Measurements from ENCODE around the gene MYO1E. TPM values are rescaled to one million over a fixed set of nuclear protein-coding genes. Genes with fewer than 3 reads are reported as not detected.
A peak's percentile ranks its signal among the peaks of the same experiment; 100 is the strongest.

The MYO1E gene
- polyA plus RNA-seq, 4 donors = 32.3 to 164 (median 104) TPM

DNA sequence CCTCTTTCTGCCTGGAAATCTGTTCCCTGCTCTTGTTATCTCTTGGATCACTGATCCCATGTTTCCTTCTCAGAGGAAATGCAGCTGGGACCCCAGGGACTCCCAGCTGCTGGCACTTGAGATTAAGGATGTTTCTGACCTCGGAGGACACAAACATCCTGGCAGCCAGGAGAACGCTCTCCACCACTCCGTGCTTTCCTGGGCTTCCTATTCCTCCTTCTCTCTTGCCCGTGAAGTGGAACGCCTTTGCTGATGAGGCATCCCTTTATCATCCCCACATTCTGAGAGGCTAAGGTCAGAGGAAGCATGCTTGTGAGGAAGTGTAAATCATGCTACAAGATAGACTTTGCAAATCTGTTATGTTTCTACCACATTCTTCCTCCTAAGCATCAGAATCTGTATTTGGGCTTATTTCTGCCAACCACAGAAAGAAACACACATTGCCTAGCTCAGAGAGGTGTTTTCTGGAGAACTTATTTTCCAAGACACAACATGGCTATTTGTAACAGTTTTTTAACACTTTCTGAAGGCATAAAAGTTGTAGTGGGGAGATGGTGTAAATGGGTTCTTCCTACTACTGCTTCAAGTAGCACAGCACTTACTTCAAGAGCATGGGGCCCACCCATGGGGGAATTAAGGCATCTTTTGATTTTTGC is 191.6 kb downstream of the MYO1E start:
- 67 to 97% (median 84%) methylated on average over 5 of the region's 5 CpGs for WGBS, 3 donors
- peaks cover 2 to 51% (median 14%) of the 10 kb centered on the region in 3 donors for H3K36me3 ChIP-seq (ENCODE audit: control insufficient read depth in 3 of 3, insufficient read depth in 2 of 3, low read depth in 1 of 3, low read length in 3 of 3)
- H3K4me3 ChIP-seq (ENCODE audit: low read depth in 1 of 3, low read length in 3 of 3) = no peak overlapping the region
- DNase-seq = no peak
- H3K27ac ChIP-seq (ENCODE audit: low read depth in 1 of 3, low read length in 2 of 3) = no peak overlapping the region
- H3K27me3 ChIP-seq (ENCODE audit: control insufficient read depth in 3 of 3, insufficient read depth in 3 of 3, low read length in 3 of 3) = no peaks in the 10 kb centered on the region
- H3K9me3 ChIP-seq (ENCODE audit: control insufficient read depth in 2 of 2, insufficient read depth in 1 of 2, low read depth in 1 of 2, low read length in 1 of 2) = peaks cover 0 to 17% of the 10 kb centered on the region in 2 donors
- H3K4me1 ChIP-seq (ENCODE audit: control insufficient read depth in 3 of 3, insufficient read depth in 2 of 3, low read depth in 1 of 3, low read length in 2 of 3) = no peaks in the 10 kb centered on the region
- FAIRE-seq = no peak

GRCh38 chr15:59179717-59180116 is 193.0 kb downstream of the MYO1E start:
- no peaks in the 10 kb centered on the region for H3K27me3 ChIP-seq (ENCODE audit: control insufficient read depth in 3 of 3, insufficient read depth in 3 of 3, low read length in 3 of 3)
- peaks cover 0 to 8% (median 0%) of the 10 kb centered on the region in 3 donors for H3K4me1 ChIP-seq (ENCODE audit: control insufficient read depth in 3 of 3, insufficient read depth in 2 of 3, low read depth in 1 of 3, low read length in 2 of 3)
- H3K4me3 ChIP-seq (ENCODE audit: low read depth in 1 of 3, low read length in 3 of 3) = no peak overlapping the region
- no peak for FAIRE-seq
- no peak overlapping the region for H3K27ac ChIP-seq (ENCODE audit: low read depth in 1 of 3, low read length in 2 of 3)
- WGBS, 3 donors = 82 to 87% (median 84%) methylated on average over 5 of the region's 5 CpGs
- H3K36me3 ChIP-seq (ENCODE audit: control insufficient read depth in 3 of 3, insufficient read depth in 2 of 3, low read depth in 1 of 3, low read length in 3 of 3) = peaks cover 2 to 47% (median 11%) of the 10 kb centered on the region in 3 donors
- no peak for DNase-seq
- peaks cover 0 to 17% of the 10 kb centered on the region in 2 donors for H3K9me3 ChIP-seq (ENCODE audit: control insufficient read depth in 2 of 2, insufficient read depth in 1 of 2, low read depth in 1 of 2, low read length in 1 of 2)

DNA sequence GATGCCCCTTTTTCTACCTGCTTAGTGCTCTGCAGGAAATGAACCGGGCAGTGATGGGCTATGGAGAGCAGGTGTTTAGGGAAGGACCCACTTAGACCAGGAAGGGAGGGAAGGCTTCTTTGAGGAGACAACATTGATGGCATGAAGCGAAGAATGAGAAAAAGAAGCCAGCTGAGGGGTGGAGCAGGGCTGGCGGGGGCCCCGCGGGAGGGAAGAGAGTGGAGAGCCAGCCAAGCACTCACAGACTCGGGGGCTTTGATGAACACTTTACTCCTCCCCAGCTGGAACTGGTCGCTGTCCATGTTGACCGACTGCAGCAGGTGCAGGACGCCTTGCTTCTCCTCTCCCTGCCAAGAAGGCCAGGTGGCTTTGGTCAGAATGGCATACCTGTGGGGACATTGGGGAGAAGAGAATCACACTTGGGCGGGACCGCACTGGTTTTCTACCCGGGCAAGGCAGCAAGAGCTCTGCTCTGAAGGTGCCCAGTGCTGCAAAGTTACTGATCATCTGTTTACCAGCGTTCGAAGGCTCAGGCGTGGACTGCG is 194.4 kb downstream of the MYO1E start:
- H3K4me3 ChIP-seq (ENCODE audit: low read depth in 1 of 3, low read length in 3 of 3) = no peak overlapping the region
- peaks cover 0 to 13% of the 10 kb centered on the region in 2 donors for H3K9me3 ChIP-seq (ENCODE audit: control insufficient read depth in 2 of 2, insufficient read depth in 1 of 2, low read depth in 1 of 2, low read length in 1 of 2)
- H3K4me1 ChIP-seq (ENCODE audit: control insufficient read depth in 3 of 3, insufficient read depth in 2 of 3, low read depth in 1 of 3, low read length in 2 of 3) = peaks cover 0 to 12% (median 0%) of the 10 kb centered on the region in 3 donors
- 88 to 92% (median 88%) methylated on average over 16 of the region's 16 CpGs for WGBS, 3 donors
- H3K36me3 ChIP-seq (ENCODE audit: control insufficient read depth in 3 of 3, insufficient read depth in 2 of 3, low read depth in 1 of 3, low read length in 3 of 3) = peaks cover 5 to 47% (median 12%) of the 10 kb centered on the region in 3 donors
- no peaks in the 10 kb centered on the region for H3K27me3 ChIP-seq (ENCODE audit: control insufficient read depth in 3 of 3, insufficient read depth in 3 of 3, low read length in 3 of 3)
- DNase-seq (no peak), FAIRE-seq (no peak)
- H3K27ac ChIP-seq (ENCODE audit: low read depth in 1 of 3, low read length in 2 of 3) = no peak overlapping the region

GRCh38 chr15:59177317-59177660 is 195.4 kb downstream of the MYO1E start:
- Histone ChIP-seq H3K4me1 (ENCODE audit: control insufficient read depth in 3 of 3, insufficient read depth in 2 of 3, low read depth in 1 of 3, low read length in 2 of 3) (peaks cover 0 to 12% (median 0%) of the 10 kb centered on the region in 3 donors), H3K27me3 (ENCODE audit: control insufficient read depth in 3 of 3, insufficient read depth in 3 of 3, low read length in 3 of 3) (no peaks in the 10 kb centered on the region), H3K9me3 (ENCODE audit: control insufficient read depth in 2 of 2, insufficient read depth in 1 of 2, low read depth in 1 of 2, low read length in 1 of 2) (peaks cover 0 to 7% of the 10 kb centered on the region in 2 donors), H3K4me3 (ENCODE audit: low read depth in 1 of 3, low read length in 3 of 3) (no peak overlapping the region), H3K36me3 (ENCODE audit: control insufficient read depth in 3 of 3, insufficient read depth in 2 of 3, low read depth in 1 of 3, low read length in 3 of 3) (peaks cover 5 to 45% (median 9%) of the 10 kb centered on the region in 3 donors), H3K27ac (ENCODE audit: low read depth in 1 of 3, low read length in 2 of 3) (no peak overlapping the region)
- 82 to 91% (median 86%) methylated on average over 4 of the region's 4 CpGs for WGBS, 3 donors
- FAIRE-seq = no peak
- no peak for DNase-seq

DNA sequence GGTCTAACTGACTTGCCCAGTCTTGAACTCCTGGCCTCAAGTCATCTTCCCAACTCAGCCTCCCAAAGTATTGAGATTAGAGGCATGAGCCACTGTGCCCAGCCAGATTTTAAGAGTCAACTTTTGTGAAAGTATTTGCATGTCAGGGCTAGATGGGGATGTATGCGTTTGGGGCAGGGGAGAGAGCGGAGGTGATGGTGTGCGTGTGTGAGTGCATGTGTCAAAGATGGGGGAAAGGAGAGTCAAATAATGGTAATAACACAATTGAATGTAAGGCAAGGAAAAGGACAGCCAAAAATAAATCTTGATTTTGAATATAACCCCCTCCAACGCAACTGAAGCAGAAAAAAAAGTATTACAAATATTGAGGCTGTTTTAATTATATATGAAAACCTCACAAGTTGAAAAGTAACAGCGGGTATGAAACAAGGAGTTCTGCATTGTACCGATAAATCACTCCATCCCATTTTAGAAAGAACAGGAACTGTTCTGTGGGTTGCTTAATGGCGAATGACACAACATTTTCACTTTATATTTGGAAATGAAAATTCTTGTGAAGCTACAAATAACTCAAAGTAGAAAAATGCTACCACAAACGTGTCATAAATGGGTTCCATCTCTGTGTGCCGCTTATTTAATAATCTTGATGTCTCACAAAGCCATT is 195.9 kb downstream of the MYO1E start:
- no peak for DNase-seq
- Histone ChIP-seq H3K27ac (ENCODE audit: low read depth in 1 of 3, low read length in 2 of 3) (peak overlapping the region in 1 of 3 donors; percentile 21), H3K4me3 (ENCODE audit: low read depth in 1 of 3, low read length in 3 of 3) (no peak overlapping the region), H3K4me1 (ENCODE audit: control insufficient read depth in 3 of 3, insufficient read depth in 2 of 3, low read depth in 1 of 3, low read length in 2 of 3) (peaks cover 0 to 12% (median 0%) of the 10 kb centered on the region in 3 donors), H3K27me3 (ENCODE audit: control insufficient read depth in 3 of 3, insufficient read depth in 3 of 3, low read length in 3 of 3) (no peaks in the 10 kb centered on the region), H3K36me3 (ENCODE audit: control insufficient read depth in 3 of 3, insufficient read depth in 2 of 3, low read depth in 1 of 3, low read length in 3 of 3) (peaks cover 5 to 47% (median 9%) of the 10 kb centered on the region in 3 donors), H3K9me3 (ENCODE audit: control insufficient read depth in 2 of 2, insufficient read depth in 1 of 2, low read depth in 1 of 2, low read length in 1 of 2) (peaks cover 0 to 2% of the 10 kb centered on the region in 2 donors)
- no peak for FAIRE-seq
- 82 to 91% (median 88%) methylated on average over 9 of the region's 9 CpGs for WGBS, 3 donors

GRCh38 chr15:59174835-59175831 is 197.5 kb downstream of the MYO1E start:
- FAIRE-seq = no peak
- DNase-seq = peak; percentile 83 to 86
- Histone ChIP-seq H3K4me3 (ENCODE audit: low read depth in 1 of 3, low read length in 3 of 3) (no peak overlapping the region), H3K27ac (ENCODE audit: low read depth in 1 of 3, low read length in 2 of 3) (peak overlapping the region in 2 of 3 donors; percentile 55), H3K9me3 (ENCODE audit: control insufficient read depth in 2 of 2, insufficient read depth in 1 of 2, low read depth in 1 of 2, low read length in 1 of 2) (no peaks in the 10 kb centered on the region), H3K27me3 (ENCODE audit: control insufficient read depth in 3 of 3, insufficient read depth in 3 of 3, low read length in 3 of 3) (no peaks in the 10 kb centered on the region), H3K4me1 (ENCODE audit: control insufficient read depth in 3 of 3, insufficient read depth in 2 of 3, low read depth in 1 of 3, low read length in 2 of 3) (peaks cover 0 to 12% (median 0%) of the 10 kb centered on the region in 3 donors), H3K36me3 (ENCODE audit: control insufficient read depth in 3 of 3, insufficient read depth in 2 of 3, low read depth in 1 of 3, low read length in 3 of 3) (peaks cover 5 to 56% (median 9%) of the 10 kb centered on the region in 3 donors)
- WGBS, 3 donors = 31 to 39% (median 31%) methylated on average over 10 of the region's 10 CpGs

DNA sequence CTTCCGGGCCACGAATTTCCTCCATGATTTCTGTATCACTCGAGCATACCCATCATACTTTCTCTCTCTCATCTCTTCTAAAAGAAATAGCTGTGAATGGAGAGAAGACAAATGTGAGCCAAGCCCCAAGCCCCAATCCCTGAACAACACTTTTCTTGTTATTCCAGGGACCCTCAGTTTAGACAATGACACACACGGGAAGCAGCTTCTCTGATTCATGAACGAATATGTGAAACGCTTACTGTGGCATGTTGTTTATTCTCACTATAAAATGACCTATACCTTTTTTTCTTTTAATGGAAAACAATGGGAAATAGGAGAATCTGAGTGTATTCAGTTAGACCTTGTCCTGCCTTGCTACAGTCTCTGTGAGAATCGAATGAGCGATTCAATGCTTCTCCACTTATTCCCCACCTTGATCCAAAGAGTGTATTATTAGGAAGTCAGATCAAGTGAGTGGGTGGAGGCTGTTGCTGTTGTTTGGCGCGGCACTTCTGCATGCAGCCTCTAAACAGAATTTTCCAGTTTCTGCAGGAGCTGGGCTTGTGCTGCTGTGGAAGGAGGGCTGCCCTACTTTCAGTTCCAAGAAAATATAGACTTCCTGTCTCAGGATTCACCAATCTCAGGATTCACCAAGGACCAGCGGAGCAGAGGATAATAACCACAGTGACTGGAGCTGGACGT is 198.4 kb downstream of the MYO1E start:
- Histone ChIP-seq H3K4me1 (ENCODE audit: control insufficient read depth in 3 of 3, insufficient read depth in 2 of 3, low read depth in 1 of 3, low read length in 2 of 3) (peaks cover 0 to 12% (median 0%) of the 10 kb centered on the region in 3 donors), H3K4me3 (ENCODE audit: low read depth in 1 of 3, low read length in 3 of 3) (no peak overlapping the region), H3K27me3 (ENCODE audit: control insufficient read depth in 3 of 3, insufficient read depth in 3 of 3, low read length in 3 of 3) (no peaks in the 10 kb centered on the region), H3K9me3 (ENCODE audit: control insufficient read depth in 2 of 2, insufficient read depth in 1 of 2, low read depth in 1 of 2, low read length in 1 of 2) (no peaks in the 10 kb centered on the region), H3K36me3 (ENCODE audit: control insufficient read depth in 3 of 3, insufficient read depth in 2 of 3, low read depth in 1 of 3, low read length in 3 of 3) (peaks cover 5 to 56% (median 7%) of the 10 kb centered on the region in 3 donors), H3K27ac (ENCODE audit: low read depth in 1 of 3, low read length in 2 of 3) (peak overlapping the region in 2 of 3 donors; percentile 3 to 55)
- 82 to 93% (median 87%) methylated on average over 12 of the region's 12 CpGs for WGBS, 3 donors
- FAIRE-seq (no peak), DNase-seq (no peak)
